HAP-1 (cell line): ENCODE data around the gene IFNAR2.
"Not testable (repeated sequence)": the region's sequence is repeated elsewhere in the genome, so short reads cannot be mapped to it uniquely, and the experiment has no call there.

Source experiments
- DNase-seq, 2 experiments: peaks; one replicate each; pipeline ENCODE4 v3.0.0-alpha.2; 2016 to 2020; ENCODE audit warnings: low spot score in 2 of 2
- H3K27me3 ChIP-seq: fragments of 250-450 bp; sonication (Bioruptor Pico); 2 replicates; pipeline ENCODE4 v1.5.1; 2020; ENCODE audit warnings: low read depth, mild to moderate bottlenecking, moderate library complexity
- H3K36me3 ChIP-seq: fragments of 250-450 bp; sonication (Bioruptor Pico); replicated peaks from 2 replicates; pipeline ENCODE4 v1.5.1; 2020; ENCODE audit warnings: mild to moderate bottlenecking
- H3K4me1 ChIP-seq: fragments of 250-450 bp; sonication (Bioruptor Pico); 2 replicates; pipeline ENCODE4 v1.5.1; 2020; ENCODE audit warnings: mild to moderate bottlenecking
- H3K4me3 ChIP-seq: fragments of 250-450 bp; sonication (Bioruptor Pico); 2 replicates; pipeline ENCODE4 v1.5.1; 2020; ENCODE audit warnings: mild to moderate bottlenecking, moderate library complexity
- H3K9me3 ChIP-seq: fragments of 250-450 bp; sonication (Bioruptor Pico); 2 replicates; pipeline ENCODE4 v1.5.1; 2020; ENCODE audit warnings: mild to moderate bottlenecking, moderate library complexity
- in situ Hi-C: fragments of 300-500 bp; cut with MboI; formaldehyde crosslinking; loops from 3 replicates; pipeline ENCODE4 v1.14.3; 2020; ENCODE audit warnings: low sequenced_read_pairs, inconsistent platforms, mixed read lengths

IFNAR2 gene

GRCh38 chr21:33241846-33242245 lies 12.1 kb downstream of the IFNAR2 start:
- no peaks in the 10 kb centered on the region for H3K4me1 ChIP-seq
- H3K27me3 ChIP-seq = no peaks in the 10 kb centered on the region
- DNase-seq = no peak
- peaks cover 3% of the 10 kb centered on the region; the same call in 1 of the 2 replicates for H3K9me3 ChIP-seq
- H3K4me3 ChIP-seq = no peak overlapping the region
- in situ Hi-C loops = no loop called here
- peaks cover 24% of the 10 kb centered on the region for H3K36me3 ChIP-seq

GRCh38 chr21:33242846-33243245 lies 13.1 kb downstream of the IFNAR2 start:
- in situ Hi-C loops, H3K4me3 ChIP-seq, H3K4me1 ChIP-seq, DNase-seq, H3K27me3 ChIP-seq, H3K9me3 ChIP-seq: not testable (repeated sequence)
- peaks cover 32% of the 10 kb centered on the region for H3K36me3 ChIP-seq

GRCh38 chr21:33244082-33244778 lies 14.5 kb downstream of the IFNAR2 start:
- Histone ChIP-seq H3K27me3 (no peaks in the 10 kb centered on the region), H3K9me3 (no peaks in the 10 kb centered on the region), H3K4me1 (no peaks in the 10 kb centered on the region), H3K4me3 (no peak overlapping the region), H3K36me3 (peaks cover 40% of the 10 kb centered on the region)
- in situ Hi-C loops = no loop called here
- no peak for DNase-seq

GRCh38 chr21:33244779-33245105 lies 15.0 kb downstream of the IFNAR2 start:
- no peak for DNase-seq
- Histone ChIP-seq H3K36me3 (peaks cover 43% of the 10 kb centered on the region), H3K27me3 (no peaks in the 10 kb centered on the region), H3K9me3 (no peaks in the 10 kb centered on the region), H3K4me1 (no peaks in the 10 kb centered on the region), H3K4me3 (no peak overlapping the region)
- in situ Hi-C loops = no loop called here

DNA sequence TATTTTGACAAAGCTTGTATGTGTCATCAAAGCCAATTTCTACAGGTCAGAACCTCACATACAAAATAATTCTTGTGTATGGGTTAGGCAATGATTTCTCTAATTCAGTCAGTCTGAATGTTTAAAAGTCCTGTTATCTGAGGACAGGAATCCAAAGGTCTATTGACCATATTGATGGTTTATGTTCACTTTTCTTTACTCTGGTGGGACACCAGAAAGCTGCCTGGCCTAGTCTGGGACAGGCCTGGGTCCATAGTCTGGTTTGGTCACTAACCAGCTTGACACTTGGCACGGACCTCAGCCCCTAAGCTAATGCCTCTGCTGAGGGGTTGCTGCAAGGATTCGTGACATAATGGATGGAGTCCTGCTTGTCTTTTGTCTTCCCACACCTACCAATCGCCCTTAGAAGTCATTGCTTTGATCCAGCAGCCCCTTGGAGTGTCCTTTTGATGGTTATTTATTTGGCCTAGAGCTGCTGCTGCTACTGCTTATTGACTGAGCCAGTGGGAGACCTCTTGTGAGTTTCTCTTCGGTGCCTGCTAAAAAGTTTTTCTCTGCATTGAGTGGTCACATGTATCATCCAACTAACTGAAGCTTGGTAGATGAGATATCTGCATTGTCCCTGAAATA lies 15.7 kb downstream of the IFNAR2 start:
- in situ Hi-C loops = no loop called here
- no peaks in the 10 kb centered on the region for H3K9me3 ChIP-seq
- no peaks in the 10 kb centered on the region for H3K27me3 ChIP-seq
- peaks cover 43% of the 10 kb centered on the region for H3K36me3 ChIP-seq
- H3K4me1 ChIP-seq = no peaks in the 10 kb centered on the region
- DNase-seq = no peak
- H3K4me3 ChIP-seq = no peak overlapping the region

- Histone ChIP-seq H3K4me3 (no peak overlapping the region), H3K27me3 (no peaks in the 10 kb centered on the region), H3K4me1 (no peaks in the 10 kb centered on the region), H3K9me3 (no peaks in the 10 kb centered on the region), H3K36me3 (peaks cover 43% of the 10 kb centered on the region)
- in situ Hi-C loops = no loop called here
- DNase-seq = no peak
Observed at GRCh38 chr21:33246506-33246905, 16.8 kb downstream of the IFNAR2 start.

- H3K36me3 ChIP-seq = peaks cover 43% of the 10 kb centered on the region
- no peak for DNase-seq
- H3K4me3 ChIP-seq = no peak overlapping the region
- no peaks in the 10 kb centered on the region for H3K9me3 ChIP-seq
- in situ Hi-C loops = no loop called here
- H3K27me3 ChIP-seq = no peaks in the 10 kb centered on the region
- H3K4me1 ChIP-seq = no peaks in the 10 kb centered on the region
Observed at GRCh38 chr21:33246963-33247362, 17.2 kb downstream of the IFNAR2 start.

DNA sequence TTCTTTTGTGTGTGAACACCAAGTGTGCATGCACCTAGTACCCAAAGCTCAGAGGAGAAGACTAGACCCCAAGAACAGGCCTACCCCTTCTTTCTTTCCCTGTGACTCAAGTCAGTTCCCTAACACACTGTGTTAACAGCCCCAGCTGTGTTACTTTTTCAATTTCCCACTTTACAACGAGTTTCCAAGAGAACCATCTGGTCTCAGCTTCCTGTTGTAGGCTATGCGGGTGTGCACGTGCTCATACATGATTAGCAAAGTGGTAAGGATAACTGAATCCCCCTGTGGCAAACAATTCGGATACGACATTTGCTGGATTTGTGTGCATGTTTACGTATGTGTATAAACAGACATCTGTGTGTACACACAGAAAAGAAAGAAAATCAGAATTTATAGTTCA lies 17.9 kb downstream of the IFNAR2 start:
- H3K36me3 ChIP-seq = peaks cover 42% of the 10 kb centered on the region
- H3K4me3 ChIP-seq = no peak overlapping the region
- no peaks in the 10 kb centered on the region for H3K9me3 ChIP-seq
- no peaks in the 10 kb centered on the region for H3K4me1 ChIP-seq
- no peaks in the 10 kb centered on the region for H3K27me3 ChIP-seq
- no peak for DNase-seq
- in situ Hi-C loops = no loop called here

DNA sequence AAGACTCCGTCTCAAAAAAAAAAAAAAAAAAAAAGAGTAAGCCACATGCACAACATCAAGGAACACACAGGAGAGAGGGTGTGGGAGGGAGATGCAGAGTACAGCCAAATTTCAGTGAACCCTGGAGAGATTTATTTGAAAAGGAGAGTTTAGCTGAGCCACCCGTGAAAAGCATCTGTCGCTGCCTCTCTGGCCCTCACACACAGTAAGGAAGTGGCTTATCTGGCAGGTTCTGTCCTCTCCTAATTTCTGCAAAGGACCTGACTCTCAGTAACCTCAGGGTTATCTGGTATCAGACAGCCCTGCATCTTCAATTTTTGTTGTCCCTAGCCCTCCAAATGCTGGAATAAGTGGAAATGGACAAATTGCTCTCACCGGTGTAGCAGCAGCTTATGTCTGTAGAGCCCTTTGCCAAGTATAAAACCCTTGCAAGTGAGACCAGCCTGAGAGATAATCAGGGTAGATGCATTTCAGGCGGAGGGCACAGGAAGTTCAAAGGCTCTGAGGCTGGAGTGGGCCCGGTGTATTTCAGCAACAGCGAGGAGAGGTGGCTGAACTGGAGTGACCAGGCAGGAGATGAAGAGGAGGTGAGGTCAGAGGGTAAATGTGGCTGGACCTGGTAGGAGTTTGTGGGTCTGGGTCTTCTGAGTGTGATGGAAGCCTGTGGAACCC lies 19.7 kb downstream of the IFNAR2 start:
- Histone ChIP-seq H3K4me3 (no peak overlapping the region), H3K27me3 (no peaks in the 10 kb centered on the region), H3K4me1 (no peaks in the 10 kb centered on the region), H3K9me3 (no peaks in the 10 kb centered on the region), H3K36me3 (peaks cover 44% of the 10 kb centered on the region)
- DNase-seq = no peak
- in situ Hi-C loops = no loop called here

DNA sequence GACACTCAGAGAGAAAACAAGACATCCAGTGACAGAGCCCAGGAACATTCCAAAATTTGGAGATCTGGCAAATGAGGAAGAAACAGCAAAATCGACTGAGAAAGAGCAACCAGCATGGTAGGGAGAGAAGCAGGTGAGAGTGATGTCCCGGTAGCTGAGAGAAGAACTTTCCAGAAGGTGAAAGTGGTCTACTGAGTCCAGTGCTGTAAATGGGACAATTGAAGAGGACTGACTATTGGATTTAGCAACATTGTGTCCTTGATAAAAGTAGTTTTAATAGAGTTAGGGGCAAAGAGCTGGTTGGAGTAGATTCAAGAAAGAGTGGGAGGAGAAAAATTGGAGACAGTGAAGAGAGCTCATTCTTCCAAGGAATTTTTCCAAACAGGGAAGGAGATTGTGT lies 21.4 kb downstream of the IFNAR2 start:
- Histone ChIP-seq H3K36me3 (peaks cover 33% of the 10 kb centered on the region), H3K27me3 (no peaks in the 10 kb centered on the region), H3K9me3 (no peaks in the 10 kb centered on the region), H3K4me1 (no peaks in the 10 kb centered on the region), H3K4me3 (no peak overlapping the region)
- DNase-seq = no peak
- in situ Hi-C loops = no loop called here

GRCh38 chr21:33253382-33253781 lies 23.6 kb downstream of the IFNAR2 start:
- H3K27me3 ChIP-seq, in situ Hi-C loops, H3K9me3 ChIP-seq, DNase-seq, H3K4me3 ChIP-seq, H3K4me1 ChIP-seq: not testable (repeated sequence)
- H3K36me3 ChIP-seq = peaks cover 24% of the 10 kb centered on the region

GRCh38 chr21:33254766-33255165 lies 25.0 kb downstream of the IFNAR2 start:
- DNase-seq = no peak
- no peaks in the 10 kb centered on the region for H3K9me3 ChIP-seq
- no peak overlapping the region for H3K4me3 ChIP-seq
- H3K4me1 ChIP-seq = no peaks in the 10 kb centered on the region
- in situ Hi-C loops = no loop called here
- H3K36me3 ChIP-seq = peaks cover 15% of the 10 kb centered on the region
- no peaks in the 10 kb centered on the region for H3K27me3 ChIP-seq

DNA sequence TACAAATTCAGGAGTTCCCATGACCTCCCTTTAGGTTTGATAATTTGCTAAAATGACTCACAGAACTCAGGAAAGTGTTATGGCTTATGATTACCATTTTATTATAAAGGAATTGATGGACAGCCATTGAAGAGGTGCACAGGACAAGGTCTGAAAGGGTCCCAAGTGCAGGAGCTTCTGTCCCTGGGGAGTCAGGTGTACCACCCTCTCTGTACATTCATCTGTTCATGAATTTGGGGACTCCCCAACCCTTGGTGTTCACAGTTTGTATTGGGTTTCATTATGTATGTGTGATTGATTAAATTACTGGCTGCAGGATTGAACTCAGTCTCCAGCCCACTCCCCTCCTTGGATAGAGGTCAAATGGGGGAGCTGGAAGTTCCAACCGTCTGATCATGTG lies 25.7 kb downstream of the IFNAR2 start:
- H3K4me1 ChIP-seq = no peaks in the 10 kb centered on the region
- no peaks in the 10 kb centered on the region for H3K9me3 ChIP-seq
- no peak for DNase-seq
- H3K27me3 ChIP-seq = no peaks in the 10 kb centered on the region
- no peak overlapping the region for H3K4me3 ChIP-seq
- H3K36me3 ChIP-seq = peaks cover 15% of the 10 kb centered on the region
- in situ Hi-C loops = no loop called here

- Histone ChIP-seq H3K36me3 (peaks cover 15% of the 10 kb centered on the region), H3K27me3 (no peaks in the 10 kb centered on the region), H3K4me1 (no peaks in the 10 kb centered on the region), H3K4me3 (no peak overlapping the region), H3K9me3 (no peaks in the 10 kb centered on the region)
- in situ Hi-C loops = no loop called here
- DNase-seq = no peak
Observed at GRCh38 chr21:33256019-33256418, 26.3 kb downstream of the IFNAR2 start.
